Mesenchymal stem cell (in vitro differentiated cells and primary cell): ENCODE data around the gene RAB27B.
A peak's percentile ranks its signal among the peaks of the same experiment; 100 is the strongest.
"Not testable (repeated sequence)": the region's sequence is repeated elsewhere in the genome, so short reads cannot be mapped to it uniquely, and the experiment has no call there.

ENCODE experiments used
- DNase-seq: peaks from one replicate; pipeline ENCODE4 v3.0.0-alpha.2; 2013
- H2AFZ ChIP-seq: one replicate; pipeline ENCODE4 v1.6.1; 2013; ENCODE audit warnings: low read depth, mild to moderate bottlenecking, control low read depth, inconsistent platforms, low read length, moderate library complexity
- H2AK5ac ChIP-seq: 2 replicates; pipeline ENCODE4 v1.6.1; 2013; ENCODE audit warnings: low read length, moderate library complexity, mild to moderate bottlenecking, inconsistent platforms; ENCODE audit not compliant: severe bottlenecking
- H2BK120ac ChIP-seq: one replicate; pipeline ENCODE4 v1.6.1; 2013; ENCODE audit warnings: low read depth, mild to moderate bottlenecking, inconsistent platforms, low read length, moderate library complexity
- H2BK12ac ChIP-seq, 2 experiments: one replicate each; pipeline ENCODE4 v1.6.1; 2013; ENCODE audit warnings: inconsistent platforms in 2 of 2, low read length in 2 of 2, mild to moderate bottlenecking in 2 of 2, moderate library complexity in 2 of 2, control low read depth in 1 of 2
- H2BK15ac ChIP-seq: one replicate; pipeline ENCODE4 v1.6.1; 2013; ENCODE audit warnings: mild to moderate bottlenecking, low read depth, inconsistent platforms; ENCODE audit not compliant: poor library complexity, severe bottlenecking
- H2BK5ac ChIP-seq: 2 replicates; pipeline ENCODE4 v1.6.1; 2013; ENCODE audit warnings: low read depth, mild to moderate bottlenecking, low read length, control low read depth, inconsistent platforms; ENCODE audit not compliant: poor library complexity, severe bottlenecking
- H3K14ac ChIP-seq, 2 experiments: one replicate each; pipeline ENCODE4 v1.6.1; 2013; ENCODE audit warnings: inconsistent platforms in 2 of 2, low read length in 2 of 2, control low read depth in 1 of 2, mild to moderate bottlenecking in 1 of 2, moderate library complexity in 1 of 2
- H3K18ac ChIP-seq, 2 experiments: one replicate each; pipeline ENCODE4 v1.6.1; 2013; ENCODE audit warnings: inconsistent platforms in 2 of 2, low read length in 2 of 2, control low read depth in 1 of 2, low read depth in 1 of 2, mild to moderate bottlenecking in 1 of 2
- H3K23ac ChIP-seq, 2 experiments: one replicate each; pipeline ENCODE4 v1.6.1; 2013; ENCODE audit warnings: inconsistent platforms in 2 of 2, low read length in 2 of 2, mild to moderate bottlenecking in 2 of 2, moderate library complexity in 2 of 2, control low read depth in 1 of 2
- H3K27ac ChIP-seq: 2 replicates; pipeline ENCODE4 v1.5.1; 2013; ENCODE audit warnings: mild to moderate bottlenecking, moderate library complexity, low read length, control low read depth, inconsistent platforms; ENCODE audit not compliant: poor library complexity, severe bottlenecking
- H3K27me3 ChIP-seq, 2 experiments: 2 replicates each; pipeline versions ENCODE4 v1.6.1 to v1.7.0; 2013; ENCODE audit warnings: low read length in 2 of 2, mild to moderate bottlenecking in 2 of 2, moderate library complexity in 2 of 2, control low read depth in 1 of 2, inconsistent platforms in 1 of 2; ENCODE audit not compliant: control insufficient read depth in 1 of 2, insufficient read depth in 1 of 2
- H3K36me3 ChIP-seq, 2 experiments: 2 replicates each; pipeline versions ENCODE4 v1.6.1 to v1.7.0; 2013; ENCODE audit warnings: low read length in 2 of 2, control low read depth in 1 of 2, inconsistent platforms in 1 of 2, low read depth in 1 of 2, mild to moderate bottlenecking in 1 of 2; ENCODE audit not compliant: insufficient read depth in 2 of 2, control insufficient read depth in 1 of 2
- H3K4ac ChIP-seq, 2 experiments: one replicate each; pipeline ENCODE4 v1.6.1; 2013; ENCODE audit warnings: inconsistent platforms in 2 of 2, low read length in 2 of 2, mild to moderate bottlenecking in 2 of 2, moderate library complexity in 2 of 2, control low read depth in 1 of 2, low read depth in 1 of 2
- H3K4me1 ChIP-seq: 2 replicates; pipeline ENCODE4 v1.6.1; 2013; ENCODE audit warnings: low read depth, low read length, control low read depth; ENCODE audit not compliant: control insufficient read depth, insufficient read depth
- H3K4me2 ChIP-seq: 2 replicates; pipeline ENCODE4 v1.6.1; 2013; ENCODE audit warnings: low read length, mild to moderate bottlenecking, inconsistent platforms; ENCODE audit not compliant: poor library complexity, severe bottlenecking
- H3K4me3 ChIP-seq, 2 experiments: 2 replicates each; pipeline versions ENCODE4 v1.5.1 to v1.7.0; 2013; ENCODE audit warnings: low read length in 2 of 2, mild to moderate bottlenecking in 2 of 2, control low read depth in 1 of 2, low read depth in 1 of 2; ENCODE audit not compliant: insufficient read depth in 1 of 2
- H3K79me1 ChIP-seq: replicated peaks from 2 replicates; pipeline ENCODE4 v1.6.1; 2013; ENCODE audit warnings: mild to moderate bottlenecking, control low read depth, low read length, inconsistent platforms; ENCODE audit not compliant: poor library complexity, severe bottlenecking
- H3K9ac ChIP-seq: 2 replicates; pipeline ENCODE4 v1.7.0; 2013; ENCODE audit warnings: mild to moderate bottlenecking, low read length, moderate library complexity
- H3K9me3 ChIP-seq: 2 replicates; pipeline ENCODE4 v1.7.0; 2013; ENCODE audit warnings: mild to moderate bottlenecking, low read length; ENCODE audit not compliant: control insufficient read depth
- H4K8ac ChIP-seq: one replicate; pipeline ENCODE4 v1.6.1; 2013; ENCODE audit warnings: inconsistent platforms, mild to moderate bottlenecking, low read length, moderate library complexity
- H4K91ac ChIP-seq: one replicate; pipeline ENCODE4 v1.6.1; 2013; ENCODE audit warnings: mild to moderate bottlenecking, low read length, inconsistent platforms
- WGBS: methylation state at CpG from one replicate; pipeline ENCODE4 v1.1.7; 2013; ENCODE audit warnings: mixed read lengths; 5-methylcytosine and 5-hydroxymethylcytosine counted together

The RAB27B gene

GRCh38 chr18:54850598-54850997, 22.3 kb downstream of the RAB27B start:
- no peak overlapping the region for H2AK5ac ChIP-seq
- H3K9ac ChIP-seq = no peak overlapping the region
- H3K23ac ChIP-seq = no peak overlapping the region
- no peak overlapping the region for H3K27ac ChIP-seq
- WGBS = 100% methylated on average over 2 of the region's 3 CpGs
- no peaks in the 10 kb centered on the region for H3K4me1 ChIP-seq
- H2BK120ac ChIP-seq = no peak overlapping the region
- H3K4me2 ChIP-seq = no peak overlapping the region
- H3K79me1 ChIP-seq = no peaks in the 10 kb centered on the region
- no peaks in the 10 kb centered on the region for H3K27me3 ChIP-seq
- no peak overlapping the region for H4K91ac ChIP-seq
- peak overlapping the region; percentile 7 to 86 for H2BK12ac ChIP-seq
- H4K8ac ChIP-seq = no peak overlapping the region
- H2AFZ ChIP-seq = no peak overlapping the region
- no peaks in the 10 kb centered on the region for H3K36me3 ChIP-seq
- no peaks in the 10 kb centered on the region for H3K9me3 ChIP-seq
- peak overlapping the region in 1 of 2 experiments; percentile 1 for H3K14ac ChIP-seq
- no peak overlapping the region for H3K4me3 ChIP-seq
- peak overlapping the region in 1 of 2 experiments; percentile 6 for H3K4ac ChIP-seq
- H3K18ac ChIP-seq = peak overlapping the region in 1 of 2 experiments; percentile 58
- no peak for DNase-seq
- no peak overlapping the region for H2BK5ac ChIP-seq
- H2BK15ac ChIP-seq = no peak overlapping the region

GRCh38 chr18:54852780-54853675, 24.8 kb downstream of the RAB27B start:
- no peaks in the 10 kb centered on the region for H3K79me1 ChIP-seq
- H3K4me2 ChIP-seq = no peak overlapping the region
- H3K9me3 ChIP-seq = no peaks in the 10 kb centered on the region
- no peak overlapping the region for H3K9ac ChIP-seq
- no peak overlapping the region for H2BK5ac ChIP-seq
- no peak overlapping the region for H2AFZ ChIP-seq
- no peak overlapping the region for H3K14ac ChIP-seq
- 62% methylated on average over 5 of the region's 6 CpGs for WGBS
- H2BK15ac ChIP-seq = no peak overlapping the region
- H2BK12ac ChIP-seq = peak overlapping the region in 1 of 2 experiments; percentile 61
- H3K4me1 ChIP-seq = no peaks in the 10 kb centered on the region
- no peak overlapping the region for H3K4ac ChIP-seq
- no peak overlapping the region for H3K4me3 ChIP-seq
- no peak overlapping the region for H2BK120ac ChIP-seq
- no peak overlapping the region for H4K8ac ChIP-seq
- no peaks in the 10 kb centered on the region for H3K36me3 ChIP-seq
- H3K23ac ChIP-seq = no peak overlapping the region
- peak; percentile 40 for DNase-seq
- no peak overlapping the region for H2AK5ac ChIP-seq
- no peak overlapping the region for H3K18ac ChIP-seq
- no peak overlapping the region for H3K27ac ChIP-seq
- H4K91ac ChIP-seq = no peak overlapping the region
- H3K27me3 ChIP-seq = no peaks in the 10 kb centered on the region

- not testable (repeated sequence) for H3K23ac ChIP-seq, H2AK5ac ChIP-seq, H2AFZ ChIP-seq, H3K4me1 ChIP-seq, H3K4me2 ChIP-seq, H2BK5ac ChIP-seq, H3K9ac ChIP-seq, H2BK120ac ChIP-seq, H3K4ac ChIP-seq, DNase-seq, H3K27me3 ChIP-seq, H3K79me1 ChIP-seq, H4K8ac ChIP-seq, H3K4me3 ChIP-seq, H3K36me3 ChIP-seq, H3K9me3 ChIP-seq, H3K27ac ChIP-seq, H3K14ac ChIP-seq, H2BK15ac ChIP-seq
- H2BK12ac ChIP-seq = peak overlapping the region in 1 of 2 experiments; percentile 77
- WGBS = 94% methylated on average over 3 of the region's 3 CpGs
- peak overlapping the region in 1 of 2 experiments; percentile 78 for H3K18ac ChIP-seq
- H4K91ac ChIP-seq = peak overlapping the region; percentile 35
These were observed 26.8 kb downstream of the RAB27B start for GRCh38 chr18:54855050-54855449.

DNA sequence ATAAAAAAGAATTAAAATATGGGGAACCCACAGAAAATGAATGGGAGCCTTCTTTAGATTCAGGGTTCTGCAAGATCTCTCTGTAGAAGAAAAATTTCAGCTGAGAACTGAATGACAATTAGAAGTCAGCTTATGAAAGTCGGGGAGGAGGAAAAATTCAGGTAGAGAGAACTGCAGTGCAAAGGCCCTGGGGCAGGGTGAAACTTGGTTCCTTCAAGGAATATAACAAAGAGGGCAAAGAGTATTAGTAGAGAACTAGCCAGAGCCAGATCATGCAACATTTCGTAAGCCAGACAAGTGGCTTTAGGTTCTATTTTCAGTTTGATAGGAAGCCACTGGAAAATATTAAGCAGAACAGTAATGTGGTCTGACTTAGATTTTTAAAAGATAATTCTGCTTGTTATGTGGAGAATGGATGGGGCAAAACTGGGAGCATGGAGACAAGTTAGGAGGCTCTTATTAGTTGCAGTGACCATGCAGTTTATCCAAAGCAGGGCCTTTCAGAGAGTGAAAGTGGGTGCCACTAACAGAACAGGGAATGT, 27.9 kb downstream of the RAB27B start:
- no peak overlapping the region for H4K91ac ChIP-seq
- H3K4ac ChIP-seq = peak overlapping the region in 1 of 2 experiments; percentile 3
- no peak overlapping the region for H2AK5ac ChIP-seq
- 68% methylated on average over 2 of the region's 2 CpGs for WGBS
- H3K36me3 ChIP-seq = no peaks in the 10 kb centered on the region
- H3K27me3 ChIP-seq = no peaks in the 10 kb centered on the region
- H4K8ac ChIP-seq = peak overlapping the region; percentile 75
- no peaks in the 10 kb centered on the region for H3K4me1 ChIP-seq
- H3K4me3 ChIP-seq = no peak overlapping the region
- H3K4me2 ChIP-seq = no peak overlapping the region
- no peaks in the 10 kb centered on the region for H3K79me1 ChIP-seq
- no peak overlapping the region for H2BK5ac ChIP-seq
- no peak overlapping the region for H2BK15ac ChIP-seq
- no peak overlapping the region for H3K23ac ChIP-seq
- H2BK120ac ChIP-seq = no peak overlapping the region
- no peak overlapping the region for H2BK12ac ChIP-seq
- H3K9ac ChIP-seq = no peak overlapping the region
- no peak overlapping the region for H2AFZ ChIP-seq
- DNase-seq = peak; percentile 53
- H3K27ac ChIP-seq = no peak overlapping the region
- H3K14ac ChIP-seq = no peak overlapping the region
- peak overlapping the region in 1 of 2 experiments; percentile 62 for H3K18ac ChIP-seq
- H3K9me3 ChIP-seq = no peaks in the 10 kb centered on the region
